HCT116 (cell line): Measurements from ENCODE around the gene TIAM1.
A peak's percentile ranks its signal among the peaks of the same experiment; 100 is the strongest.

ENCODE experiments used
- EZH2 ChIP-seq: fragments of 200-600 bp; sonication (generic); IDR thresholded peaks from 2 replicates; pipeline ENCODE4 v1.6.1; 2017; ENCODE audit warnings: antibody characterized with exemption, mixed run types
- SP1 ChIP-seq: IDR thresholded peaks from 2 replicates; pipeline ENCODE4 v1.6.1; 2012; ENCODE audit warnings: low read depth
- YY1 ChIP-seq: IDR thresholded peaks from 2 replicates; pipeline ENCODE4 v1.6.1; 2011; ENCODE audit warnings: low read length, low read depth, moderate library complexity, mild to moderate bottlenecking; ENCODE audit not compliant: insufficient replicate concordance; ENCODE audit errors: extremely low read depth
- TF ChIP-seq, protein P1 (sequence below), 3 experiments: fragments of 200-600 bp in 1 of 3; sonication (generic) in 1 of 3; IDR thresholded peaks in 2 of 3; conservative IDR thresholded peaks in 1 of 3; 2 replicates each; pipeline ENCODE4 v1.5.1; 2012 to 2017; ENCODE audit warnings: low read depth in 2 of 3, low read length in 2 of 3, antibody characterized with exemption in 1 of 3, borderline replicate concordance in 1 of 3, control low read depth in 1 of 3, mild to moderate bottlenecking in 1 of 3, mixed read lengths in 1 of 3, mixed run types in 1 of 3, moderate library complexity in 1 of 3; ENCODE audit not compliant: insufficient read depth in 1 of 3
- TF ChIP-seq, protein P2 (sequence below): IDR thresholded peaks from 2 replicates; pipeline ENCODE4 v1.6.1; 2012

DNA sequence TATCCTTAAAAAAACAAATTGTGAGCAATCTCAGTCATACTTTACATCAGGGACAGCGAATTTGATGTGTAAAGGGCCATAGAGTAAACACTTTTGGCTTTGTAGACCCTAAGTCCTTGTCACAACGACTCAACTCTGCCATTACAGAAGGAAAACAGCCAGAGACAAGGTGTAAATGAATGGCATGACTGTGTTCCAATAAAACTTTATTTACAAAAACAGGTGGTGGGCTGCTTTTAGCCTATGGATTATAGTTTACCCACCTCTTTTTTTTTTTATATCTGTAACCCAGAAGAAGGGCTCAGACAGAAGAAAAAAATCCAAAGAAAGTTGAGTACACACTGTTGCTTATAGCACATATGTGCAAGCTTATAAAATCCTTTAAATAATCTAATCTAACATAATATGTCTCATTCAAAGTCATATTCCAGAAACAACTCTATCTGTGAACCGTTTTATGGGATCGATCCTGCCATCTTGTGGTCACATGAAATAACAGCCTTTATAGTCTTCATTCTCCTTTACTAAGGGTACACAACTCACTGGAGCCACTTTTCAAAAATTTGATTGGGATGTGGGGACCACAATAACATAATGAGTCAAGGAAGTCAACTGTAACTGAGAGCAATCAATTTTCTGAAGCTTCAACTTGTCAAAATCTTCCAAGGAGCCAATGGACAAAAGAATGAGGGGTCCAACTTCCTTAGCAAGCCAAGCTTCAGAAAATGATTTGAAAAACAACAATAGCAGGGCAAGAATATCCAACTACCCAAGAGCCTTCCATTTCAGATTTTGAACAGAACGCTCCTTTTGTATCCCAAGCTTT, 163.6 kb downstream of the TIAM1 start:
- no peak for TF ChIP-seq EZH2
- no peak for TF ChIP-seq YY1
- TF ChIP-seq SP1, result no peak
- TF ChIP-seq, protein P1, sequence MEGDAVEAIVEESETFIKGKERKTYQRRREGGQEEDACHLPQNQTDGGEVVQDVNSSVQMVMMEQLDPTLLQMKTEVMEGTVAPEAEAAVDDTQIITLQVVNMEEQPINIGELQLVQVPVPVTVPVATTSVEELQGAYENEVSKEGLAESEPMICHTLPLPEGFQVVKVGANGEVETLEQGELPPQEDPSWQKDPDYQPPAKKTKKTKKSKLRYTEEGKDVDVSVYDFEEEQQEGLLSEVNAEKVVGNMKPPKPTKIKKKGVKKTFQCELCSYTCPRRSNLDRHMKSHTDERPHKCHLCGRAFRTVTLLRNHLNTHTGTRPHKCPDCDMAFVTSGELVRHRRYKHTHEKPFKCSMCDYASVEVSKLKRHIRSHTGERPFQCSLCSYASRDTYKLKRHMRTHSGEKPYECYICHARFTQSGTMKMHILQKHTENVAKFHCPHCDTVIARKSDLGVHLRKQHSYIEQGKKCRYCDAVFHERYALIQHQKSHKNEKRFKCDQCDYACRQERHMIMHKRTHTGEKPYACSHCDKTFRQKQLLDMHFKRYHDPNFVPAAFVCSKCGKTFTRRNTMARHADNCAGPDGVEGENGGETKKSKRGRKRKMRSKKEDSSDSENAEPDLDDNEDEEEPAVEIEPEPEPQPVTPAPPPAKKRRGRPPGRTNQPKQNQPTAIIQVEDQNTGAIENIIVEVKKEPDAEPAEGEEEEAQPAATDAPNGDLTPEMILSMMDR (IDR thresholded peaks at IDR 0.05 in 2 of 3, conservative IDR thresholded peaks at IDR 0.05 in 1 of 3; ENCODE audit: borderline replicate concordance in 1 of 3, insufficient read depth in 1 of 3, low read depth in 2 of 3, low read length in 2 of 3), result peak; percentile 31 to 68 (median 56); a peak in 5 of 6 replicates
- TF ChIP-seq, protein P2, sequence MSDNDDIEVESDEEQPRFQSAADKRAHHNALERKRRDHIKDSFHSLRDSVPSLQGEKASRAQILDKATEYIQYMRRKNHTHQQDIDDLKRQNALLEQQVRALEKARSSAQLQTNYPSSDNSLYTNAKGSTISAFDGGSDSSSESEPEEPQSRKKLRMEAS, result no peak
